HepG2 (cell line): ENCODE results near the gene RUNDC1. TPM values are rescaled to one million over a fixed set of nuclear protein-coding genes. Genes with fewer than 3 reads are reported as not detected.
A peak's percentile ranks its signal among the peaks of the same experiment; 100 is the strongest.

Experiments used
- AHDC1 ChIP-seq: sonication (generic); formaldehyde crosslinking; IDR thresholded peaks from 2 replicates; pipeline ENCODE4 v1.5.1; 2020; ENCODE audit warnings: mild to moderate bottlenecking, missing genetic modification reagents, borderline replicate concordance
- AHR ChIP-seq: IDR thresholded peaks from 2 replicates; pipeline ENCODE4 v1.6.1; 2018; ENCODE audit warnings: missing genetic modification reagents, missing compliant biosample characterization
- CHD4 ChIP-seq: fragments of 200-600 bp; sonication (generic); IDR thresholded peaks from 2 replicates; pipeline ENCODE4 v1.7.0; 2017; ENCODE audit warnings: mild to moderate bottlenecking, low read length, borderline replicate concordance
- DBP ChIP-seq: sonication (generic); formaldehyde crosslinking; IDR thresholded peaks from 2 replicates; pipeline ENCODE4 v1.4.0; 2020; ENCODE audit warnings: missing genetic modification reagents; ENCODE audit errors: not compliant biosample characterization
- FOXK1 ChIP-seq: sonication (generic); formaldehyde crosslinking; IDR thresholded peaks from 2 replicates; pipeline ENCODE4 v1.4.0; 2020; ENCODE audit warnings: low read depth, missing genetic modification reagents, borderline replicate concordance
- HMG20B ChIP-seq: conservative IDR thresholded peaks from 2 replicates; pipeline ENCODE4 v1.6.1; 2016; ENCODE audit warnings: missing genetic modification reagents, missing compliant biosample characterization
- JARID2 ChIP-seq: sonication (generic); formaldehyde crosslinking; IDR thresholded peaks from 2 replicates; pipeline ENCODE4 v1.8.1; 2023; ENCODE audit warnings: missing genetic modification reagents, inconsistent platforms; ENCODE audit not compliant: insufficient replicate concordance
- NR2F6 ChIP-seq, 2 experiments: IDR thresholded peaks; 2 replicates each; pipeline ENCODE4 v1.6.1; 2016; ENCODE audit warnings: antibody characterized with exemption in 1 of 2, mild to moderate bottlenecking in 1 of 2
- PAXIP1 ChIP-seq: sonication (generic); formaldehyde crosslinking; conservative IDR thresholded peaks from 2 replicates; pipeline ENCODE4 v1.4.0; 2020; ENCODE audit warnings: mild to moderate bottlenecking, missing genetic modification reagents, moderate library complexity
- ZFP90 ChIP-seq: sonication (generic); formaldehyde crosslinking; IDR thresholded peaks from 2 replicates; pipeline ENCODE4 v1.8.0; 2022; ENCODE audit warnings: missing genetic modification reagents, mild to moderate bottlenecking, inconsistent platforms, borderline replicate concordance
- ZNF24 ChIP-seq: fragments of 450-650 bp; IDR thresholded peaks from 2 replicates; pipeline ENCODE4 v1.6.1; 2017; ENCODE audit warnings: antibody characterized with exemption, mild to moderate bottlenecking
- ZNF382 ChIP-seq: sonication (generic); formaldehyde crosslinking; IDR thresholded peaks from 2 replicates; pipeline ENCODE4 v1.5.0; 2020; ENCODE audit warnings: missing genetic modification reagents, mild to moderate bottlenecking, borderline replicate concordance
- ZNF556 ChIP-seq: sonication (generic); formaldehyde crosslinking; IDR thresholded peaks from 2 replicates; pipeline ENCODE4 v1.4.0; 2020; ENCODE audit warnings: mild to moderate bottlenecking, missing genetic modification reagents, borderline replicate concordance
- ZNF567 ChIP-seq: sonication (generic); formaldehyde crosslinking; IDR thresholded peaks from 2 replicates; pipeline ENCODE4 v1.8.1; 2023; ENCODE audit warnings: mild to moderate bottlenecking, missing genetic modification reagents, borderline replicate concordance
- ZNF720 ChIP-seq: sonication (generic); formaldehyde crosslinking; IDR thresholded peaks from 2 replicates; pipeline ENCODE4 v1.4.0; 2020; ENCODE audit warnings: missing genetic modification reagents
- ZNF772 ChIP-seq: sonication (generic); formaldehyde crosslinking; IDR thresholded peaks from 2 replicates; pipeline ENCODE4 v1.5.0; 2020; ENCODE audit warnings: mild to moderate bottlenecking, missing genetic modification reagents
- polyA plus RNA-seq, 8 experiments: library from polyadenylated mRNA; depleted of rRNA in 3 of 8; stranded (reverse) in 7 of 8; unstranded in 1 of 8; fragments of >200 nt; fragmentation: Illumina TruSeq in 4 of 8; extraction: Trizol in 4 of 8; gene quantifications; 2 replicates each; pipeline versions ENCODE4 v1.2.1 to v1.2.3, GENCODE V29; 2011 to 2016; ENCODE audit warnings: low read depth in 4 of 8, missing spikeins in 1 of 8, mixed read lengths in 1 of 8; ENCODE audit not compliant: insufficient read depth in 1 of 8
- total RNA-seq, 5 experiments: library from RNA; depleted of rRNA; stranded (reverse); fragments of >200 nt; fragmentation: Illumina TruSeq; extraction: Trizol; gene quantifications; 2 replicates each; pipeline ENCODE4 v1.2.3, GENCODE V29; 2016; ENCODE audit warnings: low read depth in 1 of 5

The RUNDC1 gene
- total and polyA plus RNA-seq, 2 of the 13 experiments (the other 11 are each of a cell fraction or from before 2014, with no cell fraction given) = 10.3 to 11.4 TPM

- 0 out of 2 replicates have a peak, but pooled peaks have one; percentile 47 for TF ChIP-seq AHDC1 (CRISPR knock-in tag)
- TF ChIP-seq FOXK1 (CRISPR knock-in tag) = peak; percentile 53; the same call in 1 of the 2 replicates
- TF ChIP-seq AHR = no peak
- TF ChIP-seq HMG20B (CRISPR knock-in tag) = no peak
- TF ChIP-seq NR2F6 (IDR thresholded peaks at IDR 0.05) = no peak
- TF ChIP-seq NR2F6 (CRISPR knock-in tag; IDR thresholded peaks at IDR 0.05) = peak; percentile 41; the same call in 1 of the 2 replicates
- TF ChIP-seq ZNF567 = 0 out of 2 replicates have a peak, but pooled peaks have one; percentile 46
- peak; percentile 76; the same call in 1 of the 2 replicates for TF ChIP-seq ZNF556 (CRISPR knock-in tag)
- TF ChIP-seq ZNF720 (CRISPR knock-in tag) = no peak
- TF ChIP-seq ZNF24 = no peak
- peak; percentile 46 for TF ChIP-seq PAXIP1
- peak; percentile 87 for TF ChIP-seq JARID2 (CRISPR knock-in tag)
- no peak for TF ChIP-seq ZNF382 (CRISPR knock-in tag)
- 0 out of 2 replicates have a peak, but pooled peaks have one; percentile 38 for TF ChIP-seq CHD4
- TF ChIP-seq ZFP90 (CRISPR knock-in tag) = 0 out of 2 replicates have a peak, but pooled peaks have one; percentile 48
- TF ChIP-seq DBP (CRISPR knock-in tag) = no peak
- peak; percentile 70; the same call in 1 of the 2 replicates for TF ChIP-seq ZNF772
These were observed 44.3 kb downstream of the RUNDC1 start, which contains the start of gene RND2 (continued) for GRCh38 chr17:43024407-43025289.
